ENCODE results near the gene ZNF778. TPM values are rescaled to one million over a fixed set of nuclear protein-coding genes. Genes with fewer than 3 reads are reported as not detected.

ZNF778 gene
- total and polyA plus RNA-seq, 2 of the 8 experiments (the other 6 are each of a cell fraction or from before 2014, with no cell fraction given), result 9.5 to 21.9 TPM

DNA sequence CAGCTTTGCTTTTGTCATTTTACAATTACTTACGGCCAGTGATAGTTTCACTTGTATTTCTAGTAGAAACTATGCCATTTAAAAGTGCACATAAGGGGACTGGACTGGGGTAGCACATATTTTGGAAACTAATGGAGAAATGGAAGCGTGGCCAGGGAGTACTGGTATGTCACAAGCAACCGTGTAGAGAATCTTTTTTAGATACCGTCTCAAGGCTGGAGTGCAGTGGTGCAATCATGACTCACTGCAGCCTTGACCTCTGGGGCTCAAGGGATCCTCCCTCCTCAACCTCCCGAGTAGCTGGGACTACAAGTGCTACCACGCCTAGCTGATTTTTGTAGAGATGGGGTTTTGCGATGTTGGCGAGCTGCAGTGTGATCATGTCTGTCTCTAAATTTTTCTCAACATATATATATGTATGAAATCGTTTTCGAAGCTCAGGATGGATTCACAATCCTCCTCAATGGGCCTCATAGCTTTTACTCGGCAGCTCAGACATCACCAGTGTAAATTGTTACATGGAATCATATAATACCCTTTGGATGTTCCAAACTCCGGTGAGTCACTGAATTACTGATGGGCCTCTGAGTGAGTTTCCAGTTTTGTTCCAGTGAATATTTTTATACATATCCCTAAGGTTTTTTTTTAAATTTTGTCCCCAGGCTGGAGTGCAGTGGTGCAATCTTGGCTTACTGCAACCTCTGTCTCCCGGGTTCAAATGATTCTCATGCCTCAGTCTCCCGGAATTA is 51.7 kb downstream of the ZNF778 start (continued):
- no peak for TF ChIP-seq HDAC2 (IDR thresholded peaks at IDR 0.05; ENCODE audit: borderline replicate concordance in 1 of 2, low read depth in 2 of 2, low read length in 2 of 2)
- no peak for TF ChIP-seq JUND (IDR thresholded peaks at IDR 0.05; ENCODE audit: low read length)
- TF ChIP-seq TEAD4 (IDR thresholded peaks at IDR 0.05; ENCODE audit: low read depth, low read length), result no peak
- TF ChIP-seq HDAC6 (IDR thresholded peaks at IDR 0.05; ENCODE audit: low read depth, low read length), result no peak
- TF ChIP-seq SUZ12 (IDR thresholded peaks at IDR 0.05; ENCODE audit: low read length), result no peak
